T-helper 9 cell (primary cell): ENCODE results near the gene TMOD4.

Experiments used
- DNase-seq: peaks from one replicate; pipeline ENCODE4 v3.0.0-alpha.2; 2020

Gene TMOD4

DNA sequence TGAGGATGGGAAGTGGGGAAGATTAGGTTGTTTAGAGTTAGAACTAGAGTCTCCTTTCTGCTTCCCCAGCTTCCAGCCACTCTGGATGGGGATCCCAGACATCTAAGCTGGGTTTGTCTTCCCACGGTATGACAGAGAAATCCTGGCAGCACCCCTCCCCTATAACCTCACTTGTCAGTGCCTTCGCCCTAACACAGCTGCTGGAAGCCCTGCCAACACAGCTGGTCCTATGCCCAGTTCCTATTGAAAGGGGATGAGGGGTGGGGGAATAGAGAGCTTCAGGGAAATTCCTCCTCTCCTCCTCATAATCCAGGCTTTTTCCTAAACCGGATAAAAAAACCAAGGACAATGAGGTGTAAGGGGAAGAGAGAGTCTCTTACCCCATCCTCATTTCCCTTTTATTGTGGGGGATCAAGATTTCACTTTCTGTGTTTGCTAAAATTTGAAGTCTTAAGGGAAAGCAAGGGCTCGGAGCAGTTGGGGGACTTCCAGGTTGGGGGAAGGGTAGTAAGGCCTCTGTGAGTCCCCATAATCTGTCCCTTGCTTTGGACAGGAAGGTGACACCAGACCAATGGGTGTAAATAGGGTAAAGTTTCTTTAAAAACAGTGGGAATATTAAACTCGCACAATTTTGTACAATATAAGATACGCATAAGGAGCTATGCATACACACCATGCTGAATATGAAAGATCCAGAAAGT is 590 bp downstream of the TMOD4 start:
- DNase-seq = no peak

DNA sequence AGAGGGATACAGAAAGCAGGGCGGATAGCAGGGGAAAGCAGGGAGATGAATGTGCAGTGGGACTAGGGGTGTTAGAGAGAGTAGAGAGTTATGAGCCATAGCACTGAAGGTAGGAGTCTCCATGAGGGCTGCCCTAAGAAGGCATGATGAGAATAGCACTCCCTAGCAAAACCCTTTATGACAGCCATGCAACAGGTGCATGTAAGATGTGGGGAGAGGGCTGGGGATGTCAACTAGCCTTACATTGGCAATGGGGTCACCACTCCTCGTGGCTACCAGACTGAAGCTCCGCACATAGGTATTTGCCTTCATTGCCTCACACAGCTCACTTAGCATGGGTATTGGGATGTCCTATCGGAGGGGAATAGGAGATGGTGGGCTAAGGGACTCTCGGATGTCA is 4.6 kb downstream of the TMOD4 start:
- no peak for DNase-seq

DNA sequence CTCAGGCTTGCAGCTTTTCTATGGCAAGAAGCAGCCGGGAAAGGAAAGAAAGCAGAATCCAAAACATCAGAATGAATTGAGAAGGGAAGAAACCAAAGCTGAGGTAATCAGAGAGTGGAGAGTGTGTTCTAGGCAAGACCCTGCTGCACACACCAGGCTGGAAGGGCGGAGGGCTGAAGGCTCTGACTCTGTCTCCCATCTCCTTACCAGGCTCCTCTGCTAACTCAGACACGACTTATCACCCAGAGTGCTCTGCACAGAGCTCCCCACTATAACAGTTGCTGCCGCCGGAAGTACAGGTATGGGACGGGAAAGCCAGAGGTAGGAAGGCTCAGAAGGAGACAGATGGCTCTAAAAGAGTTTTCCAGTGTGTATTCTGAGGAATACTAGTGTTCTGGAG is 8.7 kb downstream of the TMOD4 start:
- DNase-seq = no peak

DNA sequence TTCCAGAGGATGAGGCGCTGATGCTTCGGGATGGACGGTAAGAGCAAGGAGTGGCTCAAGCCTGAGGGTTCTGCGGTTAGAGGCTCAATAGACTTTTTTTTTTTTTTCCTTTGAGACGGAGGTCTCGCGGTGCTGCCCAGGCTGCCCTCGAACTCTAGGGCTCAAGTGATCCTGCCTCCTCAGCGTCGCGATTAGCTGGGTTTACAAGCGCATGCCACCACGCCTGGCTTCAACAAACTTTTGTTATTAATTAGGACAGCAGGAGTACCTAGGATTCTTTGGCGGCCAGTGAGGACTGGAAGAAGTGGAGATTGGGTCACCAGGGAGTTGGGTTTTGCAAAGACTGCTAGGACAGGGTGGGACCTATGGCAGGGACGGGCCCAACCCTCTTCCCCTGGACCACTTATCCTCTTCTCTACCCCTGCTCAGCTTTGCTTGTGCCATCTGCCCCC is 9.2 kb downstream of the TMOD4 start:
- DNase-seq = no peak

DNA sequence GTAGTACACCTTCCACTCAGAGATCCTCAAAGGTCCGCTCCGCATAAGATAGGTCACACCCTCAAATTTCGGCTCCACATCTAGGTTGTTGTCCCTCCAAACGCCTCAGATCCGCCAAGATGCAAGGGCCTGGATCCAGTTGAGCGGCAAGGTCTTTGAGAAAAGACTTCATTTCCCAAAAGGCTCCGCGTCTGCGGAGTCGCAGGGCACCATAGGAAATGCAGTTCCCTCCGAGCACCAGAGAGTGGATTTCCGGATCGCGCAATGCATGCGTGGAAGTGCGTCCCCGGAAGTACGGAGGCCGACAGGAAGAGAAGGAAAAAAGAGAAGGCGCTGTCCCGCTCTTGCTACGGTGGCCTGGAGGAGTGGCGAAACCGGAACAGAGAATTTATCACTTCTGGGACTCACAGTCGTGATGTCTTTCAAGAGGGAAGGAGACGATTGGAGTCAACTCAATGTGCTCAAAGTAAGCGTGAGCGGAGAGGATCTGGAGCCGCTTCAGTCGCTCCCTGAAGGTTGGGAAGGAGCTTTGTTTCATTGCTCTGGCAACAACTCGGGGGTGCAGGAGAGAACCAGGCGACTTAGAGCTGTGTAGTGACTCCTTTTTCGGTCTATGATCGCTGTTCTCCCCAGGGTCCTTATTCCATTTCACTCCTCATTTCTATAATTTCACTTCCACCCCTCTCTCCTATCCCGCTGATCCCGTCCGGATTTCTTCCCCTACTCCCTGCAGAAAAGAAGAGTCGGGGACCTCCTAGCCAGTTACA is 9.9 kb downstream of the TMOD4 start, which contains the start of the genes LYSMD1 and SCNM1:
TSS of gene LYSMD1 (minus strand) at position 165 of the 767 bp plus-strand sequence. CDS start 644 bp downstream, outside the sequence.
TSS of gene SCNM1 (plus strand) at position 407 of the 767 bp plus-strand sequence. CDS start at position 416, 9 bp downstream.
- DNase-seq = peak; percentile 95

DNA sequence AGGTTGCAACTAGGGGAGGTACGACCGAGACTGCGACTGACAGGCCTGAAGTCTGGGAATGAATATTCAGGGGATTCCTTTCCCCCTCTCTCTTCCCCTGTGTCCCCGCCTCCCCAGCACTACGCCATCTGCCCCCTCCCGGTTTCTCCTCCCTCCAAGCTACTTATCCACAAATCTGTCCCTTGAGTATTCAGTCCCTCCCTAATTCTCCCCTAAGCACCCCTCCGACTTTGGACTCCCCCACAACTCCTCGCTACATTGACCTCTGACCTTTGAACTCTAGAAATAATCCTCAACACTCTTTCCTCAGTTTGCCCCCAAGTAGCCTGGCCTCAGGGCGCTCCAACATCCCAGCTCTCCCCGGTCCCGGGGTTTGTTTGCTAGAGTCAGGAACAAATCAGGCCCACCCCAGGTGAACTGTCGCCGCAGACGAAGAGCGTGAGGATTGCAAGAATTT is 10.5 kb downstream of the TMOD4 start:
- DNase-seq = no peak

DNA sequence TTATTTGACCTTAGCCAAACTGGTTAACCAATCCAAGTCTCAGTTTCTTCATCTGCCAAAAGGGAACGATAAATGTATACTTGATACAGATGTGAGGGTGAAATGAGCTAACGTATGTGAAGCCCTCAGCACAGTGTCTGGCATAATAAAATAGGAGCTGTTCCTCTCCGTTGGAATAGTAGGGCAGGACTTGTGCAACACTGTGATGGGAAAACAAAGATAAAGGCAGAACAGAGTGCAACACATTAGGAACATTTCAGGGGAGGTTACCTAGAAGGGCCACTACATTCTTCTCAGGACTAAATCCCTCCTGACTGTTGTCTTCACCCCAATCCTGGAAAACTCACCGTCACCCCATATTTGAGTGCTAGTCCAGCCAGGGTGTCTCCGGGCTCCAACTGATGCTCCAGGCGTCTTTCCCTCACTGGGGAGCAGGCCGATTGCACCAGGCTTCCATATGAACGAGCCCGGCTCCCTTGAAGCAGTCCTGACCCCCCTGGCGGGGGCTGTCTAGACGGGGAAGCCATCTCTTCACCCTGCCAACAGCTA is 11.0 kb downstream of the TMOD4 start:
- no peak for DNase-seq

DNA sequence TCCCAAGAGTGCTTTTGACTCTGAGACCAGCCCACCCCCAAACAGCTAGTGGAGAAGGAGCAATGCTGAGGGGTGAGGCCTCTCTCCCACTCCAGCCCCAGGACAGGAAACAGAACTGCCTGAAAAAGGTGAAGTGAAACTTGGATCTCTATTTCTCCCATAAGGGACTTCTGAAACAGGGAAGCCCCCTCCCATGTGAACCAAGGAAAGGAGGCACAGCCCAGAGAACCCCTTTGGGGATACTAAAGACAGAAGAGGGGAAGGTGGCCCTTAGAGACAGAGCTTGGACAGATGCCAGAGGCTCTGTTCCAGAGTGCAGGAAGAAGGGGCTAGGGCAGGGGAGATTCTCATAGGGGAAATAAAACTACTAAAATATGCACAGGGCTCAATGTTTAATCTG is 16.4 kb downstream of the TMOD4 start:
- DNase-seq = no peak

DNA sequence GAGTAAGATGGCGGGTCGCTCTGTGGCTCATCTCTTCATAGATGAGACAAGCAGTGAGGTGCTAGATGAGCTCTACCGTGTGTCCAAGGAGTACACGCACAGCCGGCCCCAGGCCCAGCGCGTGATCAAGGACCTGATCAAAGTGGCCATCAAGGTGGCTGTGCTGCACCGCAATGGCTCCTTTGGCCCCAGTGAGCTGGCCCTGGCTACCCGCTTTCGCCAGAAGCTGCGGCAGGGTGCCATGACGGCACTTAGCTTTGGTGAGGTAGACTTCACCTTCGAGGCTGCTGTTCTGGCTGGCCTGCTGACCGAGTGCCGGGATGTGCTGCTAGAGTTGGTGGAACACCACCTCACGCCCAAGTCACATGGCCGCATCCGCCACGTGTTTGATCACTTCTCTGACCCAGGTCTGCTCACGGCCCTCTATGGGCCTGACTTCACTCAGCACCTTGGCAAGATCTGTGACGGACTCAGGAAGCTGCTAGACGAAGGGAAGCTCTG is 17.0 kb downstream of the TMOD4 start:
- no peak for DNase-seq

DNA sequence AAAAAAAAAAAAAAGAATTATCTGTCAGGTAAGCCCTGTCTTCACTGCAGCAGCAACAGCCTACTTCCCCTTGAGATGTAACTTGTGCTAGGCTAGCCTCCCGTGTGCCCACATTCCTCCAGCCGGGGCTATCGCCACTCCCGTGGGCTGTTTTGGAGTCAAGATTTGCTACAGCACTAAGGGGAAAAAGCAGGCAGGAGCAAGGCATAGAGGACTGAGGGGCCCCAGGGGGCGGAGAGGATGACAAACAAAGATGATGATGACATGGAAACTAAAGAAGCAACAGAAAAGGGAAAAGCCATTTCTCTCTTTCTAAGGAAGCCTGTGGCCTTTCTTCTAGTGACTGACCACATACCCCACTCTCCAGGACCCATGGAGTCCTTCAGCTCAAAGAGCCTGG is 17.5 kb downstream of the TMOD4 start:
- no peak for DNase-seq

DNA sequence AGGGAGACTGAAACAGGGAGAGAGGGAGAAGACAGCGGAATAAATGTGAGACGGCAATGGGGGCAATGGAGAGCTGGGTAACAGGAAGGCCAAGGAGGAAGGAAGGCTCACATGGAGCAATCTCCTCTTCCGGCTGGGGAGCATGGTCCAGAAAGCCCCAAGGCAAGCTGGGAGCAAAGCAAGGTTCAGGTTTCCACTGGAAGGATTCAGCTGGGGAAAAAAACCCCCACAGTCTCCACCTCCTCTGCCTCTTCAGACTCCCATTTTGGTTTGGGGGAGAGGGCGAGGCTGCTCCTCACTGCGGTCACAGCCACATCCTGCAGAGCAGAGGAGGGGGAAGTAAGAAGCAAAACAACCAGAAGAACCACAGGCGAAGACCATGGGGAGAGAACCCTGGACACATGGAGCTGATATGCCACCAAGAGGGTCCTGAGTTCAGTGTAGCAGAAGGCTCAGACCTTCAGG is 18.7 kb downstream of the TMOD4 start:
- DNase-seq = peak; percentile 40

DNA sequence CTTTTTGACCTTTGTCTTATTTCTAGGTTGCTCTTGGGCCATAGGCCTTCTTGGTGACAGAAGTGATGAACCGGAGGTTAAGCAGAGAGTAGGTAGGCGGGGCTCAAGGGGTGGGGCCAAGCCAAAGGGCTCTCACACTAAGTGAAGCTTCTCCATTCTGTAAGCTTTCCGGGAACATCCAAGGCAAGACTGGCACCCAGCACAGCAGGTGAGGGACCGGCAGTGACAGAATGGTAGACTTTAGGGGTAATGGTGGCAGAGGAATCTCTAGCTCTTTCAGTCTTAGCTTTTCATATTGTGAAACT is 19.3 kb downstream of the TMOD4 start, which contains the start of gene TNFAIP8L2:
TSS of gene TNFAIP8L2 (plus strand) at position 135 of the 305 bp plus-strand sequence. CDS start 2,049 bp downstream, outside the sequence.
- DNase-seq = peak; percentile 56

DNA sequence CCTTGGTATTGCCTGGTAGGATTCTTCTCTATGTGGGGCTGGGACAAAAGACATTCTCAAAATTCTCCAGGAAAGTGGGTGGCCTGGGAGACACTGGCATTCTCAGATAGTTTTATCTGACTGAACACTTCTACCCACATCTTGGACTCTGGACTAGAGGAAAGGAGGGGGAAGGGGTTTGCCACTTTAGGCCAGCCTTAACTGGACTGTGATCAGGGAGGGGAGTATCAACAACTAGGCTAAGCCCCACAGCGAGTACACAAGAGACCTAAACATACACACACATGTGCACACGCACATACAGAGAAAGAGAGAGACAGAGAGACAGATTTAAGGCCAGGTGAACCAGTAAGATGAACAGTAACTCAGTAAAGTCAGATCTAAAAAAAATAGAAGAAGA is 28.1 kb downstream of the TMOD4 start:
- DNase-seq = no peak

DNA sequence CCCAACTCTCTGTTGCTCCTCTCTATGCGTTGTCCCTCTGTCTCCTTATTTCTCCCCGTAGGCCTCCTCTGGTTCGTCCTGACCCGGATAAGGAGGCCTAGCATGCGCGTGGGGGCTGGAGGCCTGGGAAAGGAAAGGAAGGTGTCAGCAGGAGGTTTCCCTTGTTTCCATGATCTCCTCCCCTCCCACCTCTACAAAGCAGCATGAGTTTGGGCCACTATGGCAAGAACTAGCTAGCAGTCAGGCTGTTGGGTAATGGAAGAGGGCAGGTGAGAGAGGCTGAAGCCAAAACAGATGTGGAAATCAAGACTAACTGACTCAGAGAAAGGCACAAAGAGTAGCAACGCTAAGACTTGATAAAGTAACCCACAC is 28.7 kb downstream of the TMOD4 start:
- DNase-seq = no peak

DNA sequence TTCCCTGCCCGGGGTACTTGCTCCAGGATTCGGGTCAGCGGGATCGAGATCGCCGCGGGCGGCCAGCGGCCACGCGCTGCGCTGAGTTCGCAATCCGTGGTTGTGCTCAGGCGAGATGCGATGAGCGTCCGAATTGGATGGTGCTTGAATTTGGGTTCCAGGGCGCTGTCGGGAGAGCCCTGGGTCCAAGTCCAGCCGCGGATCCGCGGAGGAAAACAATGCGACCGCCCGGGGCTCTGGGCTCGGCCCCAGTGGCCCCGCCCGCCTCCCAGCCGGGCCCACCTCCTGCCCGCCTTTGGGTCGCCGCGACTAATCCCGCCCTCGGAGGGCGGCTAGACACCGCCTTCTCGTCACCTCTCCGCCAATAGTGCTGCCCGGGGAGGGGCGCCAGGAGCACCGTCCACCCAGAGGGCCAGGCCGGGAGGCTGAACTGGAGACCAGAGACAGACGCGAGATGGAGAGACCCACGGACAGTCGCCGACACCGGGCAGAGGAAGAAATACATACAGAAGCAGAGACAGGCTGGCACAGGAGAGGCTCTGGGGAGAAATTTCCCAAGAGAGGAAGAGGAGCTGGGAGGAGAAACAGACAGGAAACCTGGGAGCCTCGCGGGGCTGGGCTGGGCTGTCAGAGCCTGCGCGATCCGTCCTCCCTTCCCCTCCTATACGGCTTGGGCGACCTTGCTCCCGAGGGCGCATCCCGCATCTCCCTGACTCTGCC is 29.2 kb downstream of the TMOD4 start, which contains the start of gene SEMA6C:
TSS of gene SEMA6C (minus strand) at position 220 of the 720 bp plus-strand sequence. CDS start 4,010 bp downstream, outside the sequence.
- peak; percentile 82 for DNase-seq

DNA sequence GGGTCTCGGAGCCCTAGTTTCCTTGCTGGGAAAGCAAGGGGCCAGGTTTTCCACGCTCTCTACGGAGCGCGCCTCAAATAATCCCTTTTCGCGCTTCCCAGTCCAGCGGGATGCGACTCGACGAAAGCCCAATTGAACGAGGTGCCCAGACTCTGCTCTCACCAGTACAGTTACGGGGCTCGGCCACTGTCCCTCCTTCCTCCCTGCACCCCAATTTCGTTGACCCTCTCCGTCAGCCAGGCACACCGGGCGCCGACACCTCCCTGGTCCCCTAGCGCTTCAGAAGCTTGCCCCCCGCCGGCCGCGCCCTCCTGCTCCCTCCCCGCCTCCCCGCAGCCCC is 29.7 kb downstream of the TMOD4 start:
- DNase-seq = no peak

DNA sequence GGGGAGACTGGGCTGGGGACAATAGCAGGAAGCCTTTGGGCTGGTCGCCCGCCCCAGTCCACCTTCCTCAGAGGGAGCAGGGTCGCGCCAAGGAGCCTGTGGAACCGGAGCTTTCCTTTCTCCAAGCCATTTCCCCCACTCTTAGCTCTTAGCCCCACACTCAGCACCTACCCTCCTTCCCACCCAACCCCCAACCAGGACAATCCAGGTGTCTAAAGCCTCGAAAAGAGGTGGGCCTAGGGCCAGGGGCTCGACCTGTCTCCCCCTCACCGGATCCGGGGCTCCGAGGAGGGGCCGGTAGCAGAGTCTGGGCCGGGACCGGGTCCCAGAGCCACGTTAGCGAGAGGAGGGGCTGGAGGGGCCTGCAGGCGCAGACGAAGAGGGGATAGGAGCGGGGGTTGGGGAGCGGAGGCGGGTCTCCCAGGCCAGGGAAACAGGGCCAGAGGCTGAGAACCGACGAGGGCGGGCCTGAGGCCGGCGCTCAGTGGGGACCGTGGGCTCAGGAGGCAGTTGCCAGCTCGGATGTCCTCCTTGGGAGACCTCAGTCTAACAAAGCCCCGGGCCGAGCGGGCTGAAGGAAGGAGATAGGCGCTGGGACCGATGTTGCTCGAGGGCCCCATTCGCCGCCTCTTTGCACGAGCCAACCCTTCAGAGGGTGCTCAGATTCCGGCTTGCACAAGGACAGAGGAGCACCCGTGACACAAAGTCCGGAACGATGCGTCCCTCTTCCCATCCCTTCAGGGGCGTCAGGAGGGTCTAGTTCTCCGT is 30.3 kb downstream of the TMOD4 start:
- DNase-seq = no peak

DNA sequence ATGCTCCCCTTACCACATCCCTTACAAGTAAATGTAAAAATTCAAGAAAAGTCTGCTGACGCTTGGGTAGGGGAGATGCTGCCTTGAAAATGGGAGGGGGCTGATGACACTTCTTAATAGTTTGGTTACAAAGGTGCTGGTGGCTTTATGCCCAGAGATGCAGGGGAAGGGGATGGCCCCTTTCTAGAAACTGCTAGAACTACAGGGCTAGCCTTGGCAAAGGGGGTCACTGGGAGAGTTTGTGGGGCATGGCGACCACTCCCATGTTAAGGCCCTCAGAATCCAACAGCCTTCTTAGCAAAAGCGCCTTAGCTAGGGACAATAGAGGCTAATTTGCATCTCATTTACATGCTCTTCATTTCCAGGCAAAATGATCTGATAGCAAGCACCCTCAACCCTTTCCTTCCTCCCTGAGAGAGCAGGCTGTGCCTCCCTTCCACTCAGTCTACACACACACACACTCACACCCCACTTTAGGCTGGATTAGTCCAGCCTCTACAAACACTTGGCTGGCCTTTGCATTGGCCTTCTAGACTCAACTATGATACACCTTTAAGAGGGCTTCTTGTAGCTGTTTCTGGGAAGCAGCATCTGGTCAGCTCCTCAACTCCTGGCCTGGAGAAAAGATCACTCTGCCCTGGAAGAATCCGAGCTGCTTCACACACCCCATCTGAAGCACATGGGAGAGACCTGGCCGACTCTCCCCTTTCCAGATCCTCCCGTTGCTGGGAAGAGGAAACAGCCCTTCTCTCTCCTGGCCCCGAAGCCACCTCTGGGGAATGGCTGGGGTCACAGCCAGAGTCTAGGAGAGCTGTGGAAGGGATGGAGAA is 31.1 kb downstream of the TMOD4 start:
- no peak for DNase-seq

DNA sequence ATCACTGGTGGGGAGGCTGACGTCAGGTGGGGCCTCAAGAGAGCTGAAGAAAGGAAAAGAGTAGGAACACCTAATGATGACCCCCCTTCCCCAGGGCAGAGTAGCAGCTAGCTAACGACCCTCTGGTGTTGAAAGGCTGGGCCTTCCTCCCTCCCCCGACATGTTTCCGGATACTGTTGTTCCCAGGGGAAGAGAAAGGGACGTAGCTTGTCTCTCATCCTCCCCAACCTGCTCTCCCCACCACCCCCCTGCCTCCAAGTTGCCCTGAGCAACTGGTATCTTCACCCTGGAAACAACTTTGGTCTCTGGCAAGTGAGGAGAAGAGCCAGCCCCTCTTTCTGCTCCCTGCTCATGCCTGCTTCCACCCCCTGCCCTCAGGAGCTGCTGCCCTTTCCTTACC is 31.8 kb downstream of the TMOD4 start:
- DNase-seq = no peak

DNA sequence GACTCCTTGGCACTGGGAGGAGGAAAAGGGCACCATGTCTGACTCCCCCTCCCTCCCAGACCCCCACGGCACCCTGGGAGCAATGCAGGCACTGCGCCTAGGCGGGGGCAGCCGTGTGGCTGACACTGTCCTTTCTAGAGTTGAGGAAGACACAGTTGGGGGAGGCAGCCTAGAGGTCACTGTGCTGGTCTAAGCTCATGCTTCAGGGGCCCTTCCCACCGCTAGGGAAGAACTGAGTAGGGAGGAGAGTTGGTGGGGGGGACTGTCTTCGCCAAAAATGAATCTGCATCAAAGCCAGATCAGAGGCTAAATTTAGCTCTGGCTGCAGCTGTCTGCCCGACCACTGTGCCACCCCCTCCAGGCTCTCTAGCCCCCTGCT is 32.7 kb downstream of the TMOD4 start:
- DNase-seq = no peak
